H1 (cell line): ENCODE data around the gene WLS. TPM values are rescaled to one million over a fixed set of nuclear protein-coding genes. Genes with fewer than 3 reads are reported as not detected.

Experiments
- ATF3 ChIP-seq: IDR thresholded peaks from 2 replicates; pipeline ENCODE4 v1.6.1; 2011; ENCODE audit warnings: low read depth, mild to moderate bottlenecking, low read length; ENCODE audit not compliant: insufficient read depth
- CEBPB ChIP-seq: IDR thresholded peaks from 2 replicates; pipeline ENCODE4 v1.6.1; 2012; ENCODE audit warnings: low read depth, low read length
- EGR1 ChIP-seq: IDR thresholded peaks from 2 replicates; pipeline ENCODE4 v1.6.1; 2011; ENCODE audit warnings: low read depth, low read length, borderline replicate concordance
- JUND ChIP-seq: IDR thresholded peaks from 2 replicates; pipeline ENCODE4 v1.6.1; 2011; ENCODE audit warnings: mild to moderate bottlenecking, improper control_type of control experiment, low read length
- KDM4A ChIP-seq: IDR thresholded peaks from one replicate; pipeline ENCODE4 v1.7.1; 2012; ENCODE audit warnings: low read depth, mild to moderate bottlenecking, moderate library complexity, low read length, inconsistent platforms; ENCODE audit not compliant: severe bottlenecking
- POU5F1 ChIP-seq: IDR thresholded peaks from 2 replicates; pipeline ENCODE4 v1.6.1; 2011; ENCODE audit warnings: low read depth, mild to moderate bottlenecking, low read length, moderate library complexity
- SIX5 ChIP-seq: IDR thresholded peaks from 2 replicates; pipeline ENCODE4 v1.6.1; 2011; ENCODE audit warnings: mild to moderate bottlenecking, low read depth, low read length
- TAF7 ChIP-seq: optimal IDR thresholded peaks from 2 replicates; pipeline ENCODE3; 2011; ENCODE audit warnings: low read depth, mild to moderate bottlenecking, inconsistent platforms, low read length, moderate library complexity, borderline replicate concordance
- TBP ChIP-seq: IDR thresholded peaks from 2 replicates; pipeline ENCODE4 v1.6.1; 2011; ENCODE audit warnings: low read depth, low read length, improper control_type of control experiment
- ZNF274 ChIP-seq: IDR thresholded peaks from 2 replicates; pipeline ENCODE4 v1.7.0; 2012; ENCODE audit warnings: low read length, borderline replicate concordance; ENCODE audit errors: extremely low read depth
- polyA plus RNA-seq, 7 experiments: library from polyadenylated mRNA; depleted of rRNA in 3 of 7; stranded (reverse) in 5 of 7; unstranded in 2 of 7; fragments of >200 nt in 5 of 7; fragments of 200-250 nt in 2 of 7; gene quantifications; 1 replicate in 5 of 7; 2 replicates in 1 of 7; 4 replicates in 1 of 7; pipeline versions ENCODE4 v1.2.1 to v1.2.3, GENCODE V29; 2011 to 2013; ENCODE audit warnings: missing spikeins in 2 of 7, mixed read lengths in 2 of 7
- total RNA-seq: library from RNA; stranded (reverse); fragmentation: NEBNext Ultra II Directional; extraction: Animal tissue kit (Norgen Biotek cat#: 25700); gene quantifications from 2 replicates; pipeline ENCODE4 v1.2.1, GENCODE V29; 2021

The WLS gene
- total and polyA plus RNA-seq, 2 of the 8 experiments (the other 6 are each of a cell fraction or from before 2014, with no cell fraction given), result 1.2 to 2.7 TPM

GRCh38 chr1:68181165-68181556, 51.2 kb downstream of the WLS start (continued):
- TF ChIP-seq CEBPB (no peak), SIX5 (no peak), ATF3 (no peak), TAF7 (no peak), POU5F1 (no peak), JUND (no peak), EGR1 (no peak), TBP (no peak), ZNF274 (no peak), KDM4A (no peak)
